GM18508 (cell line): Measurements from ENCODE around the gene COX19.
"Not testable (repeated sequence)": the region's sequence is repeated elsewhere in the genome, so short reads cannot be mapped to it uniquely, and the experiment has no call there.

Experiments used
- ATAC-seq: cut with Tn5 transposase; IDR thresholded peaks from one replicate; pipeline ENCODE4 v1.9.1; 2021; ENCODE audit warnings: moderate number of reproducible peaks; ENCODE audit not compliant: insufficient read depth, unreplicated experiment

The COX19 gene

GRCh38 chr7:963236-964078, 11.9 kb downstream of the COX19 start:
- no peak for ATAC-seq

DNA sequence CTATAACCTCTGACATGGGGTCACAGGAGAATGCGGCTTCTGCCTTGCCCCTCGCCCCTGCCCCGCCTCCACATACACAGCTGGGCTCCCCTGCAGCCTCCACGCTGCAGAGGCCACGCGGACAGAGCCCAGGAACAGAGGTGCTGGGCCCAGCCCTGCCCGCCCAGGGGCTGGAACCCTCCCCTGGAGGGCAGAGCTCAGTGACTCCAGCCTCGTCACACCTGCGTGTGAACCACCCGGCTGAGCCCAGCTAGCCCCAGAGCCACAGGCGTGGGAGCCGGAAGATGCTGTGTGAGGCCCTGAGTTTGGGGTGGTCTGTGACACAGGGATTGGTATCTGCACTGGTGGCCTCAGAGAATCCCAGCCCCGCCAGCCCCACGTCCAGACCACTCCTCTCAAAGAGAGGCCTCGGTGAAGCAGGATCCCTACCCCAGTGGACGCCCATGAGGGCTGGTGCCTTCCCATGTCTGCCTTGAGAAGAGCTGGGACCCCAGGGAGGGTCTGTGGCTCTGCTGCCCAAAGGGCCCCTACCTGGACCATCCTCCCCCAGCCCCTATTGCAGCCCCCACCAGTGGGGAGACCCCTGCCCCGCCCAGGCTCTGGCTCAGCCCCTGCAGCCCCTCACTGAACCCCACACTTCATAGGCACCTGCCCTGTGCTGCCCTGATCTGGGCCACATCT, 12.8 kb downstream of the COX19 start:
- ATAC-seq = no peak

- no peak for ATAC-seq
Observed at GRCh38 chr7:961546-962400, 13.6 kb downstream of the COX19 start.

GRCh38 chr7:960972-961371, 14.4 kb downstream of the COX19 start:
- ATAC-seq = not testable (repeated sequence)

GRCh38 chr7:960269-960871, 15.0 kb downstream of the COX19 start:
- ATAC-seq = no peak

- ATAC-seq = not testable (repeated sequence)
Observed at GRCh38 chr7:959740-960139, 15.6 kb downstream of the COX19 start.

DNA sequence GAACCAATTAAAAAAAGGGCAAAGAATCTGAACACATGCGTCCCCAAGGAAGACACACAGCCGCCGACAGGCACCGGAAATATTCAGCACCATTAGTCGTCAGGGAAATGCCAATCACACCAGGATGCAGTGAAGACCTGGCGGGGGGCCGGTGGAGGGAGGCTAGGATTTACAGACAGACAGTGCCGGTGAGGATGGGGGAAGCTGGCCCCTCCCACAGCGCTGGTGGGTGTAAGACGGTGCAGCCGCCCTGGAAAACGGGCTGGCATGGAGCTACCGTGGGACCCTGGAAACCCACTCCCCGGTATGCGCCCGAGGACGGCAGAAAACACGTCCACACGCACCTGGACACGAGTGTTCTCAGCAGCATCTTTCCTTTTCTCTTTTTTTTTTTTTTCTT, 16.1 kb downstream of the COX19 start:
- no peak for ATAC-seq

- ATAC-seq = no peak
Observed at GRCh38 chr7:958221-959200, 16.8 kb downstream of the COX19 start.

DNA sequence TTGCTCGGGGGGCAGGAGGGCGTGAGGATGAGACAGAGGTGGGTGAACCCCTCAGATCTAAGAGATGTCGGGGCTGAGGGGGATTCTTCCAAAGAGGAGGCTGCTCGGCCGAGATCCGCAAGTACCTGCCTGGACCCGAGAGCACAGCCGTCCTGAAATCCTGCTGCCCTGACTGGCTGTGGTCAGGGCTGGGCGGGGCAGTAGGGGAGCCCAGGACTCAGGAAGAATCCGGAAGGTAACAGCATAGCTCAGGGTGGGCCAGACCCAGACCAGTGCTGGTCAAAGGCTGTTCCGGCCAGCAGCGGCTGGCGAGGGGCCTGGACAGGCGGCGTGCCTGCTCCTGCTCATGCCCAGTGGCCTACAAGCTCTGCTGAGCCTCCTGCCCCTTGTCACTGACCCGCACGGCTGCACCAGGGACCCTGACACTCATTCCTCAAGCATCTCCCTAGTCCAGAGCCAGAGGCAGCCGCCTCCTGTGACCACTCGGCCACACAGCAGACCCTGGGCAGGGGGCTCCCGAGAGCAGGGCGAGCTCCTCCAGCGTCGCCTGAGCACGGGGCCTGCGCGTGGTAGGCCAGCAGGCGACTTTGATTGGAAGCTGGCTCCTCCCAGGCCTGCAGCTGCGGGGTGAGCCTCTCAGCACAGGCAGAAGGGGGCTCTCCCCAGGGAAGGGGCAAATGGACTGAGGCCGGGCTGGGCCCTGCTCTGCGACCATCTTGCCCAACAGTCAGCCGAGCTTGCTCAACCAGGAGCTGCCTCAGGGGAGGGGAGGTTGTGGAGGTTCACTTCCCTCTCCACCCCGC, 17.7 kb downstream of the COX19 start:
- no peak for ATAC-seq

DNA sequence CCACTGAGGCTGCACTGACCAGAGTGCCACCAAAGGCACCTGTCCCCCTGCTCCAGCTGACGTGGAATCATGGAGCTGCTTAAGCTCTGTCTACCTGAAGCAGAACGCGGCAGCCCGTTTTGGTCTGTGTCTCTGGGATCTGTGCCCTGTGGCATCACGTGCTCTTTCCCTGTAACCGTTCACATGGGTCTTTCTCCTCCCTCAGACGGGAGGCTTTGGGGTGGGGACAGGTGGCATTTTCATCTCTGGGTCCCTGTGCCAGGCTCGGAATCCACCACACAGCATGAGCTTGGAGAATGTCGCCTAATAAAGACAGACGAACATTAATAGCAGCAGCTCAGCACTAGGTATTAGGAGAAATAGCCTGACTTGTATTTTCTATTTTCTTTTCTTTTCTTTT, 19.3 kb downstream of the COX19 start:
- ATAC-seq = no peak

GRCh38 chr7:954330-955238, 20.8 kb downstream of the COX19 start, which contains the start of gene ADAP1:
Gene ADAP1 (minus strand): TSS chr7:954680. CDS start chr7:954477, 203 bp downstream.
- no peak for ATAC-seq

DNA sequence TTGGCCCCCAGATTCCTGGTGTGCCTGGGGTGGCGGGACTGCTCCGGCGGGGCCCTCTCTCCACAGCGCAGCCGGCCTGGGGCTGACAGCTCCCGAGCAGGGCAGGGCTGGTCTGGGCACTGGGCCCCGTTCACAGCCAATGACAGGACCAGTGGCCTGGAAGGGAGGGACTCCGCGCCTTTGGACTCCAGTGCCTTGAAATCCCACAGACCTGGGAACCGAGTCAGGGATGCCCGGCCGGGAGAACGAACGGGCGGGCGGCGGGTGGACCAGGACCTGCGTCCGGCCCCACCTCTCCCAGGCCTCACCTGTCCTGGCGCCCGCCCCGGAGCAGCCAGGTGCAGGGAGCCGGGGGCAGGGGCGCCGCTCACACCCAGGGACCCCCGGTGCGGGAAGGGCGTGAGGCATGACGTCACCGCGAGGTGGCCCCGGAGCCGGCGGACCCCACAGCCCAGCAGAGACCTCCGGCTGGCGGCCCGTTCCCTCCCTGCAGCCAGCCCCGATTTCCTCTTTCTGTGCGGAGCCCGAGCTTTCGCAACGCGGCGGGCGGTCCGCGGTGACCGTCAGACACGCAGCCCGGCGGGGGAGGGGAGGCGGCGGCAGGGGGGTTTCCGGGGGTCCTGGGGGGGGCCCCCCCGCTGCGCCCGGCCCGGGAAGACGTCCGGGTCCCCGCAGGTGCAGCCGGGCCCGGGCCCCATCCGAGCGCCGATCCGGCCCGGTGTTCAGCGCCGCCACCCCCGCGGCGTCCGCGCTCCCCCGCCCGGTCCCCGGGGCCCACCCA, 21.6 kb downstream of the COX19 start:
- no peak for ATAC-seq

DNA sequence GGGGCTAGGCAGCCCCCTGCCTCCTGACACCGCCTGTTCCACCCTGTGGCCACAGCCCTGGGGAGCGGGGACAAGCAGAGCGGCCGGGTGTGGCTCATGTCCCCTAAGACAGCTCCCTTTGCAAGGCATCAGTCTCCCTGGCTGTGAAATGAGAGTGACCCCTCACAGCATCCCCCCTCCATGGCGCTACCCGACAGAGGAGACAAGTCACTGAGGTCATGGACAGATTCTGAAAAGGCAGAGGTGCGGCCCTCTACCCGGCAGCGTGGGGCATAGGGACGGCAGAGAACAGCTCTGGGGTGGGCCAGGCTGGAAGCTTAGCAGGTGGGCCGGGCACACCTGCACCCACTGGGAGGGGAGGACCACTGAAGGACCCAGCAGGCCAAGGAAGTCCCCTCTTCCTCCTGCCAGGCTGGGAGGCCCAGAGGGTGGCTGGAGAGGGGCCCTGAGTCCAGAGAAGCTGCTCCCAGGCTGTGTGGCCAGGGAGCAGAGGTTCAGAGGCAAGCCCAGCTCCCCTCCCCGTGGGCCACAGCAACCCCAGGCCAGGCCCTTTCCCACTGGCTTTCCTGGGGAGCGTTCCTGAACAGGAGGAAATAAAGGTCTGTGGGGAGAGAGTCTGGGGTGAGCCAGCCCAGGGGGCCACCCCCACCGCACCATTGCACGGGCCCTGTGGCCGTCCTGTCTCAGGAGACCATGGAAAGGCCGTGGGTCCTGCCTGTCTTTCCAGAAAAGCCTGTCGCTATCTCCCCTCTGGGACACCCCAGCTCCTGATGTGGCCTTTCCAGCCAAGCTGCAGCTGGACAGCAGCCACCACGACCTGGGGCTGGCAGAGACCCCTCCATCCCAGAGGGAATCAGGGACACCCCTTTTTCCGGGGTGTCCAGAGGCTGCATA, 22.6 kb downstream of the COX19 start:
- no peak for ATAC-seq

- ATAC-seq = no peak
Observed at GRCh38 chr7:951881-952547, 23.3 kb downstream of the COX19 start.
